ENCODE data around the gene ZNF831.

Gene ZNF831

DNA sequence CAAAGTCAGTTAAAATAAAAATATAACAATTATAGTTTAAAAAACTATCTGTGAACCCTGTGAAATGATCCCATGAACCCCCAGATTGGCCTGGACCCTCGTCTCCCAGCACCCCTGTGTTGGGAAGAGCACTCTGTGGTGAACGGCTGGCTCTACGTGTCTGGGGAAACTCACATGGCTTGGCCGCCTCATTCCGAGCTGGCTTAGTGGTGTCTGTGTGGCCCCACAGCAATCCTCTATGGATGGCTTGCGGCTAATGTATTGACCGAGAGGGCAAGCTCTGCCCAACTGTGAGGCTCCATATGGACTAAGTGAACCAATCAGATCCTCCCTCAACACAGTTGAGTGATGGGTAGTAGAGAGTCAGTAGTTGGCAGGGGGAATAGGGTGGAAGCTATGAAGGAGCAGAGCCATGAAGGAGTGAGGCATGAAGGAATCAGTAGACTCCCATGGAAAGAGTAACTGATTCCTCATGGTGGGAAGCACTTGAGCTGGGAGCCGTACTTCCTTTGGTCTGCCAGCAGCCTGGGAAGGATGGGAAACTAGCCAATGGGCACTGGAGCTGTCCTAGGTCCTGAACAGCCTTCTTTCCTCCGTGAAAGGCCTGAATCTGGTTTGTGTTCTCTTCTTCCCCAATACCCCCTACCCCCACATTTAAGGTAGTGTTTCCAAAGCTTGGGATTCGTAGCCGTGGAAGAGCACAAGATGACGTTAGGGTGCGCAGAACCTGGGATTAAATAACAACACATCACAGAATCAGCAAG lies 21.6 kb upstream of the ZNF831 start:
- DNase-seq = no peak

GRCh38 chr20:59143326-59143725 lies 20.3 kb upstream of the ZNF831 start:
- DNase-seq = peak in 1 of 2 experiments; percentile 12

DNA sequence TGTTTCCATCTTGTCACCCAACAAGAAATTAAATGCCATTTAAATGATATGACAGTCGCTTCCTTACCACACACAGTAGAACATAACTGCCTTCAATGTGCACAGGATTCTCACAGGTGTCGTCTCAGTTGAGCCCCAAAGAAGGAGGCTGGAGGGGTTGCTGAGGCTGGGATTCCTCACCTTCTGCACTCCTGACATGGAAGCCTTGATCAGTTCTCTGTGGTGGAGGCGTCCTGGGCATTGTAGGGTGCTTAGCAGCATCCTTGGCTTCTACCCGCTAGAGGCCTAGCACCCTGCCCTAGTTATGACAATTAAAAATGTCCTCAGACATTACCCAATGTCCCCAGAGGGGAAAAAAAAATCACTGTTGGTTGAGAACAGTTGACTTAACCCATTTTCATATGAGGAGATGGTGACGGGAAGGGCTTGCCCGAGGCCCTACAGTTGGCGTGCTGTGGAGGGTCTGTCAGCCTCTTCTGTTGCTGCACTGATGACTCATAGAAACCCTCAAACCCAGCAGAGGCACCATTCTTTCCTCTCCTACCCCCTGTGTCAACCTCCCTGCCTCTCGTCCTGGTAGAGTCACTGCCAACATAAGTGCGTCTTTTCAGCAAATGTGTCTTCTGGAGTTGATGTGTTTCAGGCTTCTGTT lies 19.3 kb upstream of the ZNF831 start:
- peak; percentile 71 to 76 for DNase-seq

DNA sequence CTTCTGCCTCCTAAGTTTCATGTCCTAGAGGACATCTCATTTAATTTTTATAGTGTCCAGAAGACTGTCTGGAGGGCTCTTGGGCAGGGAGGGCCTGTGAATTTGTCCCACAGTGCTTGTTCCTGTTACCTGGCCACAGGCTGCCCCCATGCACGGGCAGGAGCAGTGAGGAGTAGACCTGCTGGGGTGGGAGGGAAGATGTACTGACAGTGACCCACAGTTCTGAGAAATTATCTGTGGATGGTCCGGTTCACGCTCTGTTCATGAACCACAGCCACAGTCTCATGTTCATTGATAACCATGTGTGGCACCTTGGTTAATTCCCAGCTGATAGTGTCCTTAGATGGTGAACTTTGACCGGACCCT lies 18.8 kb upstream of the ZNF831 start:
- no peak for DNase-seq

- DNase-seq = peak in 1 of 2 experiments; percentile 48
Observed at GRCh38 chr20:59145247-59145923, 18.2 kb upstream of the ZNF831 start.

GRCh38 chr20:59145924-59146779 lies 17.5 kb upstream of the ZNF831 start:
- peak; percentile 75 to 82 for DNase-seq

DNA sequence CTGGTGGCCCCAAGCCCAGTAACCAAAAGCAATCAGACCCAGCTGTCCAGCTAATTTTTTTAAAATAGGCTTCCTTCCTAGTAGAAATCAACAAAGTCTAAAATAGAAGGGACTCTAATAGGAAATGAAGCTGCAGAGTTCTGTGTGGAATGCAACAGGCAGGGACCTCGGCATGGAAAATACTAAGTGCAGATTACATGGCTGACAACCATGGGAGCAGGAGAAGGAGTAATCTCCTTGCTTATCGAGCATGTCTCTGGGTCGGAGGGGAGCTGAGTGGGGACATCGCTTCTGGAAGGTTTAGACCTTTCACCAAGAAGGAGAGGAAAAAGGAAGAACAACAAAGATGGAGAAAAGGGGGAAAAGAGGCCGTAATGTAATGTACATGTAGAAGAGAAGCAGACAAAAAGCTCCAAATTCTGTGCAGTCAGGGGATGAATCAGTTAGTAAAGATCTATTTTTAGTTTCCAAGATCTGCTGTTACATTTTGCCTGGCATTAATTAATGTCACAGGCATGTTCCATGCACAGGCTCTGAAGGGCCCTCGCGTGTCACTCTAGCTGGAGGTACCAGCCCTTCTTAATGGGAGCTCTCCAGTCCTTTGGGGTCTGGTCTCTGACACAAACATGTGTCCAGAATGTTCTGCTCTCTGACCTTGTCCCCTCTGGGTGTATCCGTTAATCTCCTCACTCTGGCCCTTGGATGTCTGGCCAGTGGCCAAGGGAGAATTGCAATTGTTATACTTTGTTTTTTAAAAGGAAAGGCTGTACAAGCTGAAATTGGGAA lies 16.6 kb upstream of the ZNF831 start:
- DNase-seq = peak in 1 of 2 experiments; percentile 33

- peak in 1 of 2 experiments; percentile 15 for DNase-seq
Observed at GRCh38 chr20:59147586-59147985, 16.0 kb upstream of the ZNF831 start.

DNA sequence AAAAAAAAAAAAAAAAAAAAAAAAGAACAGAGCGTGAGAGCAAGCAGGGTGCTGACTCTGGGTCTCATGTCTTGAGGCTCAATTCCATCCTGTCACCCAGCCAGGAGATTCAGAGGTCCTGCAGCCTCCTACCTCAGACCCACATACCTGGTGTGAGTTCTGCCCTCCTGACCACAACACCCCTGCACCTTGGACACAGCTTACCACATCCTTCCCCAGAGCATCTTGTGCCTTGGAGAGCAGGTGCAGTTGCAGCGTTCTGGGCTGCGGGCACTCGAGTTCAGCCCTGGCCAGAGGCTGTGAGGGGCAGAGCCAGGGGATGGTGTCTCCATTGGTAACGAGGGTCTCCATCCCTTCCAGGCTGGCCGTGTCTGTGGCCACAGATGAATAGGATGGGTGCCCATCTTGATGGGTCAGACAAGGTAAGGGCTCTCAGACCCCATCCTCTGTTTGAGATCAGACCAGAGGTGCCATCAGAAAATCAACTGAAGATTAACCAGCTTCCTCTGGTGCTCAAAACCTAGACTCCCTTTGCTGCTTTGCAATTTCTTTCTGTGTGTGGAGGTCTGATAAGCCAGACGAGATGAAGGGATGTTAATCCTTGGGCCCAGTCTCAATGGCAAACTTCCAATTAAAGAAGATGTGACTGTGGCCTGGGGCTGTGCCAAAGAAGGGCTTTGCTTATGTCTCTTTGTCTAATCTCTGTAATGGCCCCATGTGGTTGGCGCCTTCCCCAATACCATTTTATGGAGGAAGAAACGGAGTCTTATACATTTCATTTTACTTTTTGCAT lies 14.7 kb upstream of the ZNF831 start:
- peak in 1 of 2 experiments; percentile 40 for DNase-seq

DNA sequence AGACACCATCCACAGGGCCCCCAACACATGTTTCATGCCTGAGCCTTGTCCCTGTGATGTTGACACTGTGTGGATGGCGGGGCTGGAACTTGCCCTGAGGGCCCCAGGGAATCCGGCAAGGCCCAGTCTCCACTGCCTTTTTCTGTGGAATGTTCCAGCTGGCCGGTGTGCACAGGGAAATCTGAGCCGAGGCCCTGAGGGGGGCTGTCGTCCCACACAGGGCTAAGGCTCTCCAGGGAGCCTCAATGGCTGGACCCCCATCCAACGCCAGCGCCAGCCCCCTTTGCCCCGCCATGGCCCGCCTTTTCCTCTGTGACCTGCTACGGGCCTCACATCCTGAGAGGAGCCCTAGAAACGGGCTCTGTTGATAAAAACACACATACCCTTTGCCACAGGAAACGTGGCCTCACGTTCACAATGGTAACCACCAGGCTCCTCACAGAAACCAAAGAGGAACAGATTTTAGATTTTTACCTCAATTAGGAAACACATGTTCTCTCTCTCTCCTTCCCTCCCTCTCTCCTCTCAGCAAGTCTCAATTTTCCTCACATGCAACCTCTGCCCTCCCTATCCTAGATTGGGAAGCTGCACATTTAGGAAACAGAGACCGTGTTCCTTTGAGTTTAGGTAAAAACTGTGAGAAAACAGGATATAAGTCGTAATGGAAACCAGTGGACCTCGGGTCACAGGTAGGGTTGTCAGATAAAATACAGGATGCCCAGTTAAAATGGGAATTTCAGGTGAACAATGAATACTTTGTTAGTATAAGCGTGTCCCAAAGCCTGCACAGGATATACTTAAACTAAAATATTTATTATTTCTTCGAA lies 13.7 kb upstream of the ZNF831 start:
- peak; percentile 69 for DNase-seq

GRCh38 chr20:59150821-59151251 lies 12.8 kb upstream of the ZNF831 start:
- peak in 1 of 2 experiments; percentile 17 for DNase-seq

- peak in 1 of 2 experiments; percentile 15 for DNase-seq
Observed at GRCh38 chr20:59151391-59151790, 12.2 kb upstream of the ZNF831 start.

GRCh38 chr20:59151820-59152219 lies 11.8 kb upstream of the ZNF831 start:
- DNase-seq = peak; percentile 62 to 73

GRCh38 chr20:59152559-59153354 lies 10.9 kb upstream of the ZNF831 start:
- DNase-seq = no peak

DNA sequence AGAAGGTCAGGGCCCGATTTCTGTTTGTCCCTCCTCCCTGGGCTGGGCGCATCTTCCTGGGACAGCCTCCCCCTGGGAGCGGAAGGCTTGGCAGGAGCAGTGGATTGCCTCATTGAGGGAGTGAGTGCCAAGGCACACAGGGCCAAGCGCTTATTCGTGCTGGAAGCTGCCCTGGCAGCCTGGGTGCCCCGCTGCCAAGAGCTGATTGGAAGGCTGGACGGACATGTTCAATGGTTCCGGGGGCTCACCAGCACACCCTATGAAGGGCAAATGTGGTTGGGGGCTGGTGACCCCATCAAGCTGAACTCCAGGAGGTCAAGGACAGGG lies 10.3 kb upstream of the ZNF831 start:
- DNase-seq = no peak

GRCh38 chr20:59153832-59154231 lies 9.8 kb upstream of the ZNF831 start:
- no peak for DNase-seq

DNA sequence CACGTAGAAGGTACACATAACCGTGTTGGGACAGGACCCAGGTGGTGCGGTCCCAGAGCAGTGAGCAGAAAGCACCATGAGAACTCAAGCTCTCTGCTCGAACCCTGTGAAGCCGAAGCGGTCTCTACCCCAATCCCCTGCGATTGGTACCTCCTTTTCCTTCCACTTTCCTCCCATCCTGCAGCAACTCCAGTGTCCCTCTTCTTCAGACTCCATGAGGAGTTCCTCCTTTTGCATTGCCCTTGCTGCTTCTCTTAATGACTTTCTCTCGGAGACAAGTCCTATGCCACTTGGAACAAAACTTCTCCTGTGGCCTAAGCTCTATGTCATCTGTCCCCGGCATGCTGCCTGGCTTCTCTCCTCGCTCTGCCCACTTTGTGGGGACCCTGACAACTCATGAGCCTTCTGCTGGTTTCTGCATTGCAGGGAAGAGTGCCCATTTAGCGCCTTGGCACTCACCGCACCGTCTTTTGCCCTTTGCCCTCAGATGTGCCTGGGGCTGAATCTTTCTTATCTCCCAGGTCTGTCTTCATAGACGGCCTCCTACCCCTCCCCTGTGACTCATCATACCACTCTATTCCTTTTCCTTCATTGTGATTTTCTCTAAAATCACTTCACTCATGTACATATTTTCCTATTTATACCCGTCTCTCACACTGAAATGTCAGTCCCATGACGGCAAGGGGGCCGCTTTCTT lies 9.2 kb upstream of the ZNF831 start:
- DNase-seq = no peak

DNA sequence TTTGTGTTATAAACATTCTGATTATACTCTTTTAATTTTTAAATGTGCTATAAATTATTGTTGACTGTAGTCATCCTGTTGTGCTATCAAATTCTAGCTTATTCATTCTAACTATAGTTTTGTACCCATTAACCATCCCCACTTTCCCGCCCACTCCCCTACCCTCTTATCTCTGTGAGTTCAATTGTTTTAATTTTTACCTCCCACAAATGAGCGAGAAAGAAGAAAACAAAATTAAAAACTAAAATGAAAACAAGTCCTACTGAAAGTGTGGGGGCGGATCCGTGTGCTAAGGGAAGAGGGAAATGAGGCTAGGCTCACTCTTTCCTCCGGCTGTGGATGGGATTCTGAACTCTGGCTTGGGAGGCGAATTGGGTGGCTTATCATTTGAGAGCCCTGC lies 6.6 kb upstream of the ZNF831 start:
- no peak for DNase-seq

DNA sequence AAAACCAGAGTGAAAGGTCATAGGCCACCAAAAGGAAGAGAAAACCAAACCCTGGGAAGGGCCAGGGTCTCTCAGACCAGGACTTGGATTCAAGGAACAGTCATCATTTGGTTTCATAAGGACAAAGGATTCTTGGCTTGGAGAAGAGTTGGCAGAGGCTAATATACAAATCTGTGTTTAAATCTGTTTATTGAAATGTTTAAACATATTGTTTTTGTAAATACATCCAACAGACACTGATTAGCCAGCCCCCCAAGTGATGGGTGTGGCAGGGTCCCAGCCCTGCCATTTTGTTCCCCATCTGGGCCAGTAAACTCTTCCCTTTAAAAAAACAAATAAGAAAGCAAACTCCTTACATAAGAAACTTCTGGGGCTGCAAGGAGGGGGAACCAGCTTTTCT lies 6.1 kb upstream of the ZNF831 start:
- no peak for DNase-seq
